HG03039 (cell line): ENCODE results near the gene C10orf53.

Source experiments
- ATAC-seq: cut with Tn5 transposase; IDR thresholded peaks from one replicate; pipeline ENCODE4 v1.9.1; 2021; ENCODE audit warnings: mild to moderate bottlenecking, moderate library complexity; ENCODE audit not compliant: unreplicated experiment

The C10orf53 gene, protein sequence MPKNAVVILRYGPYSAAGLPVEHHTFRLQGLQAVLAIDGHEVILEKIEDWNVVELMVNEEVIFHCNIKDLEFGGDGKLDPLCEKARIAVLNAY

DNA sequence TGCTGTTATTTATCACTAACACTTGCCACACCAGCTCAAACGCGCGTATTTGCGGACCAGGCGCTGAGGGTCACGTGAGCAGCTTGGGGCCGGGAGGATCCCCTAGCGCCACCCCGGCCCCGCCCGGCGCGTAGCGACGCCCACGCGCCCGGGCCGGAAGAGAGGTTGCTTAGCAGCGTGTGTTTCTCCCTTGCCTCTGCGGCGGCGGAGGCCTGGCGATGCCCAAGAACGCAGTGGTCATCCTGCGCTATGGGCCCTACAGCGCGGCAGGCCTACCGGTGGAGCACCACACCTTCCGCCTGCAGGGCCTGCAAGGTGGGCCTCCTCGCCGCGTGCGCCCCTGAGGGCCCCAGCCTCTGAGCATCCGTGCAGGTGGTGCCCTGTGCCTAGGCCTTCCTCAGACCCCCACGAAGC lies at the start of gene C10orf53:
TSS of gene C10orf53 (plus strand) at position 172 of the 414 bp plus-strand sequence. CDS start at position 219, 47 bp downstream.
- no peak for ATAC-seq

DNA sequence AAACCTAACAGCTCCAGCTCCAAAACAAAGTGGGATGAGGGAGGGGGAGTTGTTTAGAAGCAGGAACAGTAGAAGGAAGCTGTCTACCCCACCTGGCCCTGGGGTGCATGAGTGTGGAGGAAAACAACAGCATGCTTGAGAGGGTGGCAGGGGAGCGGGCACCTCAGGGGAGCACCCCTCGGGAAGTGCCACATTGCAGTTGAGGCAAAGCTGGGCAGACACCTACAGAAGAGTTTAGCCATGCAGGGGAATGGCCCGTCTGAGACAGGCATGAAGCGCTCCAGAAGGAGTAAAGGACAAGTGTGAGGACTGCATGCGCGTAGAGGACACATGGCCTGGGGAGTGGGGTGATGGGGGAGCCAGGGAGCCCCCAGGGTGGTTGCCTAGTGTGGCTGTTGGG lies 47.5 kb upstream of the C10orf53 start:
- ATAC-seq = no peak

DNA sequence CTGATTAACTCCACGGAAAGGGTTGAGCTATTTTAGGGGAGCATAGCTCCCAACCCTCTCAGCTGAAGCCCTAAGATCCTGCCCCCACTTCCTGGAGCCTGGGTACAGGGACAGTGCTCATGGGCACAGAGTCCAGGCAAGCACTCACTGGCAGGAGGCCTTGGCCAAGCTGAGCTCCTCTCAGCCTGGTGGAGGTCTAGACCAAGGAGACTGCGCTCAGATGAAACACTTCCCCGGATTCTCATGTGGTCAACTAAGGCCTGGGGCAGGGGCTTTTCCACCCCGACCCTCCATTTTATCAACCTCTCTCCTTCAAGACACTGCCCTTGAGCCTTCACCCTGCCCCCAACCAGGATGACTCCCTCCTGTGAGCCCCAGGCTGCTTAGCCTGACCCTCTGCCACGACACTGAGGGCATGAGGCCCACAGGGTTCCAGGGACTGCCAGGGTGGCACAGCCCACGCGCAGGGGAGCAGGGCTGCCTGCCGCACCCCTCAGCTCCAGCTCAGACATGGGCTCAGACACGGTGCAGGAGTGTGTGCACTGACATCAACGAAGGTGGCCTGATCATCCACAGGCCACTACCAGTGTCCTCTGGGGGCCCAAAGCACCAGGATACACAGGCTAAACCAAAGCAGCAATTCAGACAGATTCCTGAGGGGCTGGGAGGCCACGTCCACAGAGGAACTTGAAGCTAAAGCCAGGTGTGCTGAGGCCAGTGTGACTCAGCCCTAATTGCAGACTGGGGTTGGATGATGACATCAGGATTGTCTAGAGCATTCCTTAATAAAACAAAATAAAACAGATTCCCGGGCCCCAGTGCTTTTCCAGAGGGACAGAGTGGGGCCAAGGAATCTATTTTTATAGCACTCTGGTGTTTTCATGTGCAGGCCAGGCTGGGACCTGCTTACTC lies 46.8 kb upstream of the C10orf53 start:
- ATAC-seq = no peak

DNA sequence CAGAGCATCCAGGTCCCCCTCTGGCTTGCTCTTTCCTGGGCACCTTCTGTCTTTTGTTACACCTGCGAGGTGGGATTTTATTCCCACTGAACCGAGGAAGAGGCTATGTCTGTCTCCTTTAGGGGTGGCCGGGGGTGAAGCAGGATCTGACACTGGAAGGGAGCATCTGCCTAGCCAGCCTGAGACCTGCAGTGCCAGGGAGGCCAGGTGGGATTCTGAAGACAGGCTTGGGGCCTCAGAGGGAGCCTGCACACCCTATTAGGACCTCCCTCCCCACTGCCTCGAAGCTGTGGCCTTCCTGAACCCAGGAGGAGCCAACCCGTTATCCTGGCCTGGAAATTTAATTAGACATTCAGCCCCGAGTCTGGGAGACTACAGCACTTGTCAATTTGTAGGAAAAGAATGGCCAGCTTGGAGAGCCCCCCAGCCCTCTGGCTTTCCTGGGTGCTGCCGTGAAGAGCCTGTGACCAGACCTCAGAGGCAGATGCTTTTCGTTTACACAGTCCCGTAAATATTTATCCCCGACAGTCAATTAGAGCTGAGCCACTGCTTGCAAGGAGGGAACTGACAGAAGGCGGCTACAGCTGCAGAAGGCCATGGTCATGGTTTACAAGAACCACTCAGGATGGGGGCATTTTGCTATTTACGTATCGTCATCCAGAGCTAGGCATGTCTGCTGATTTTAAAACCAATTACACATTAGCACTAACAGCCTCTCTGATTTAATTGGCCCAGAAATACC lies 46.0 kb upstream of the C10orf53 start:
- no peak for ATAC-seq

DNA sequence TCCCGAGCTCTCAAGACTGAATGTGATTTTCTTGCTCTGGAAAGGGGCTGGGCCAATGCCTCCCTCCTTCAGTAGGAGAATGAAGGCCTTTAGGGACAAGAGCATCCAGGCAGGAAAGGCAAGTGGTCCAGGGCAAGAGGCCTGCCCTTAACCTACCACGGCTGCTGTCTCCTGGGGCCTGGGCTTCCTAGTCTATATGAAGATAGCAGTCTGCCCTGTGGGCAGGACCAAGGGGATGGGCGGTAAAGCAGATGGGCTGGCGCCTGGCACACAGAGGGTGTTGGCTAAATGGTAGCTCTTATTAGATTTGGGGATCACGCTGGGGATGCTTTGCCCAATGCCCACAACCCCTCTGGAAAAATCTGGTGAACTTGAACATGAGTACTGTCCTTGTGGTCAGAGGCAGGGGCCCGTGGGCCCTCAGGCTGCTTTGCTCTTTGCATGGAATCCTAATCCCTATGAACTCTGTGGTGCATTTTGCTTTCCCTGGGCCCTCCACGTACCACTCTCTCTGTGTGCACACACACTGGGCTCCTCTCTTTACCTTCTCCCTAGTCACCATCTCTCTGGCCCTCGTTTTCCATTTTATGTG lies 45.3 kb upstream of the C10orf53 start:
- ATAC-seq = no peak

DNA sequence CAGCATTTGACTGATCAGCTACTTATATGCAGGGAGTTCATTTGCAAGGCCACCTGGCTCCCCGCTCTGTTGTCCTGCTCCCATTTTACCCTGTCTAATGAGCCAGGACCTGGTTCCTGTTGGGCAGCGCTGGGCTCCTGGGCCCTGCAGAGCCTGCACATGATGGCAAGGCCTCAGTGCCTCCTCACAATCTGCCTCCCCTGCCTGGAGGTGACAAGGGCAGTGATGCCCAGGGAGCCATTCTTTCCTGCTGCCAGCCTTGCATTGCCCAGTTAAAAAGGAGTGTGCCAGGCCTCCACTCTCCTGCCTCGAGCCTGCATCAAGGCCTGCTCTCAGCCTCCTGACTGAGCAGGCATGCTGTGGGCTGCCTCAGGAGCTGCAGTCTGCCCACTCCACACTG lies 37.1 kb upstream of the C10orf53 start:
- no peak for ATAC-seq

DNA sequence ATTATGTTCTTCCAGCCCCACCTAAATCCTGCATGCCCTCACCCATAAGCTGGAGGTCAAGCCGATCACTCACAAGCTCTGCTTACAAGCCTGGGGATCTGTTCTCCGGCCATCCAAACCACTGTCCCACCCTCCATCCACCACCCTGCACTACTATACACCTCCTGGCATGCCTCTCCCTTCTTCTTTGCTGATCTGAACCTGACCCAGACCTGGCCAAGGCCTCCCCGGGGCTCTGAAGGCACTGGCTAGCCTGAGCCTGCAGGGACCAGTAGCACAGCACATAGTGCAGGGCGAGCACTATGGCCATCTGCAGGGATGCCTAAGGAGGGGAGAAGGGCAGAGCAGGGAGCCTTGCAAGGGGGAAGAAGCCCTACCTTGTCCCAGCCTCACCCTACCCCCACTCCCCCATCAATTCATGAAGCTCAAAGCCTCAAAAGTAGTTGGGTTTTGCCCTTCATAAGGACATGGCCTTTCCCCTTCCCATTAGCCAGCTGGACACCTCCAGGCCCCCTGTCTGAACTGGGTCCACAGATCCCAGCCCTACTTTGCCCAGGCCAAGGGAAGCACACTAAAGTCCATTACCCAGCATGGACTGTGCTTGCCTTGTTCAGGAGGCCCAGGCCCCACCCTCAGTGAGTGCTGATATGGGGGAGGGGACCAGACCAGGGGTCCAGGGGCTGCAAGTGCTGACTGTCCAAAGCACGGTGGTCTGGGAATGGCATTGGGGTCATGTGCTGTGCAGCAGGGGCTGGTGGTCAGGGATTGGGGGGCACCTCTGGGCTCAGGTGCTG lies 36.0 kb upstream of the C10orf53 start:
- no peak for ATAC-seq

DNA sequence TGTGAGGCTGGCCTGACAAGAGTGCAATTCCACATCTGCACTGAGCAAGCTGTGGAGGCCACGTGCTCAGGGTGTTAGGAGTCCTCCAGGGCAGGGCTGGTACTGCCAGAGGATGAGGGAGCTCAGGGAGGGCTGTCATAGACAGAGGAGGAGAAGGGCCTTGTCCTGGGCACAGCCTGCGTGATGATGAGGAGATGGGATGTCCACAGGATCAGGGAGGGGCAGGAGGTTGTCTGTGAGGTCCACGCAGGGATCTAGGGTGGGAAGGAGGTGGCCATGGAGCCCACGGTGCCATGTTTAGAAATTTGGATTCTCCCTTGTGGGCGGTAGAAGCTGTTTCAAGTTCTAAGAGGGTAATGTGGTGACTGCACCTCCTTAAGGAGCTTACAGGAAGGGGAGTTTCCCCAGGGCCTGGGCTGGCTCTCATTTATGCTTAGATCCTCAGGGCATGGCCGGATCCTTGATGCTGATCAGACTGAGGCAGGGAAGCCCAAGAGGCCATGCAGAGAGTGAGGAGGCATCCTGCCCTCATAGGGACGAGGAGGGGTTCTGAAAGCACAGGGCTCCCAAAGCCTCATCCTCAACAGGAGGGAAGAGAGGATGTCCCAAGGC lies 35.3 kb upstream of the C10orf53 start:
- ATAC-seq = no peak

DNA sequence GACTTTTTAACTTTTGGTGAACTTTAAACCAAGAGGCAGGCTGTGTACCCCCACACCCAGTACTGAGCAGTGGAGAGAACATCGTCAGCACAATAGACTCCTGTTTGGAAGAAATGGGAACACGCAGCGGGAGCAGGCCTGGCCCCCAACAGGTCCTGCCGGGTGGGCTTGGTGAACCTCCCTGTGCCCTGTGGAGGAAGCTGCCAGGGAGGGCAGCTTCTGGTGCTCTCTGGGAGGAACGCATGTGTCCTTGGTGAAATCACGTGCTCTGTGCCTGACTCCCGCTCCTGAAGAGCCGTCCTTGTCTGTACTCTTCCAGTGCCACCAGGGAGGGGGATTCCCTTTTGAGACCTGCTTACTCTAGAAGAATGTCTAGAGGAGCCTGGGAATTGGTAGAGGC lies 34.0 kb upstream of the C10orf53 start:
- ATAC-seq = no peak

DNA sequence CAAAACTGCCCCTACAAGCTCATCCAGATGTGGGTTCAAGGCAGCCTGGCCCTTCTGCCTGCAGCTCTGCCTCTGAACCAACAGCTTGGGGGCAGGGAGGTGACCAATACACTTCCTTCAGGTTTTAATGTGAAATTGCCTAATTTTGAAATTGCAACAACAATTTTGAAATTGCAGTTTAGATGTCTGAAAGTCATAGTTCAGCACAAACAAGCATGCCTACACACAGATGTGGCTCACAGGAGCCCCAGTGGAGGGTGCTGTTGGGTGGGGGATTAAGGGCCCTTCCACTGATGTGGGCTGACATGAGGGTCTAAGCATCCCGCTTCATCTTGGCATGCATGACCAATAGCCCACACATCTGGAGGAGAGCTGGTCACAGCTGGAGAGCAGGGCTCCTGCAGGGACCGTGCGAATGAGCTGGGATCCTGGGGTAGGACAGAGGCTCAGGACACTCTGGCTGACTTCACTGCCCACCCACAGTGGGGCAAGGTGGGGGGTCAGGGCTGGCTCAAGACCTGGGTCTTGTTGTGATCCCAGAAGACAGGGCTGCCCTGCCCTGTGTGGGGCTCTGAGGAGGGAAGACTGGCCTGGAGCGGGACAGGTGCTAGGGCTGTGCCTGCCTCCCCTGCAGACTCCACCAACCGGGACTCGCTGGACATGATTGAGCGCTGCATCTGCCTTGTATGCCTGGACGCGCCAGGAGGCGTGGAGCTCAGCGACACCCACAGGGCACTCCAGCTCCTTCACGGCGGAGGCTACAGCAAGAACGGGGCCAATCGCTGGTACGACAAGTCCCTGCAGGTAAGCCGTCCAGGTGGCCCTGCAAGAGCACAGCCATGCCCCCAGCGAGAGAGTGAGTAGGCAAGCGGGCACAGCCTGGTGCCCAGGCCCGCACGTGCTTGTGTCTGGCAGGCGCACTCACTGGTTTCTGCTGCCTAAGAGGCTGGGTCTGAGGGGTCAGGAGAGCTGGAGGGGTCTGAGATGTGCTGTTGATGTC lies 33.3 kb upstream of the C10orf53 start:
- ATAC-seq = no peak

DNA sequence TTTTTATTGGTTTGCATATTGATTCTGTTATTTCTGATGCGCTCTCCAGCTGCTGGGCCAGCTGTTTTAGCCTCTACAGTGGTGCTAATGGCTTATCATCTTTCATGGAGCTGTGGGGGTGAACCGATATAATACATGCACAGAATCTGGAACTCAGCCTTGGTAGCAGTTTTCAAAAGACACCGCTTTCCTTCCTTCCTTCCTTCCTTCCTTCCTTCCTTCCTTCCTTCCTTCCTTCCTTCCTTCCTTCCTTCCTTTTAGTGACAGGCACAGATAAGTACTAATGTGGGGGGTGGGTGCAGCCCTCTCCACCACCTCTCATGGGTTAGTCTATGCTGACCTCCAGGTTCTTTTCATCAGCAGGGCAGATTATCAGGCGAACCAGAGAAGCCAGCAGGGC lies 31.9 kb upstream of the C10orf53 start:
- ATAC-seq = no peak

DNA sequence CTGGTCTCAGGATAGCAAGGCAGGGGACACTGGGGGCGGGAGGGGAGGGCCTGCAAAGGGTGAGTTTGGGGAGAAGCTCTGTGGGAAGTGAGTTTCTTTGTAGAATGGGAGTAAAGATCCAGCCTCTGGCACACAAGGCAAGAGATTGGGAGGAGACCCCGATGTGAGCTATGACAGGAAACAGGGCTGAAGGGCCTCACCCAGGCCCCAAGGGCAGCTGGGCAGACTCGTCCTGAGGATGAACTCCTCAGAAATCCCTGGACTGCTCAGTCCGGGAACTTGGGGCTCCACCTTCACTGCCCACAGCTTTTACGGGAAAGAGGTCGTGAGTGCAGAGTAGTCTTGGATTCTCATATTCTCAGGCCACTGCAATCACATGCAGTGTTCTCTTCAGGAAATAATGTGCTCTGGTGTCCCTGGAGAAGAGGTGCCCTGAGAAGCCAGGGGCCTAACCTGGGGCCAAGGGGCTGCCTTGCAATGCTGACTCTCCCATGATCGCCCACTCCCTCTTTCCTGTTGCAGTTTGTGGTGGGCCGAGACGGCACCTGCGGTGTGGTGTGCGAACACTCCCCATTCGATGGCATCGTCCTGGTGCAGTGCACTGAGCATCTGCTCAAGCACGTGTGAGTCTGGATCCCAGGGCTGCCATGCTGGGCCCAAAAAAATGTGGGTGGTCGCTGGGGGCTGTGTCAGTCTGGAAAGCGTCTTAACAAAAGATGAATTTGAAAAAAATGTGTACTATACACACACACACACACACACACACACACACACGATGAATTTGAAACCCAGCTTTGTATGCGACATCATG lies 31.3 kb upstream of the C10orf53 start:
- ATAC-seq = no peak

DNA sequence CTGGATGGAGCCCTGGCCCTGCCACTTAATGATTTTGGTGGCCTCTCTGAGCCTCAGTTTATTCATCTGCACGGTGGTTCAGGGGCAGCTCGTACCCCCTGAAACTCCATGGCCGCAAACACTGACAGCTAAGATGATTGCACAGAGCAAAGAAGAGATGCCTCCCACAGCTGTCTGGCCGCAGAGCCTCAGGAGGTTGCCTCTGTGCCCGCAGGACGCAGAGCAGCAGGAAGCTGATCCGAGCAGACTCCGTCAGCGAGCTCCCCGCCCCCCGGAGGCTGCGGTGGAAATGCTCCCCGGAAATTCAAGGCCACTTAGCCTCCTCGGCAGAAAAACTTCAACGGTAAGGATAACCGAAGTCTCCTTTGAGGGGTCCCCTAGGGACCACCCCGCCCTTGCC lies 30.2 kb upstream of the C10orf53 start:
- no peak for ATAC-seq

DNA sequence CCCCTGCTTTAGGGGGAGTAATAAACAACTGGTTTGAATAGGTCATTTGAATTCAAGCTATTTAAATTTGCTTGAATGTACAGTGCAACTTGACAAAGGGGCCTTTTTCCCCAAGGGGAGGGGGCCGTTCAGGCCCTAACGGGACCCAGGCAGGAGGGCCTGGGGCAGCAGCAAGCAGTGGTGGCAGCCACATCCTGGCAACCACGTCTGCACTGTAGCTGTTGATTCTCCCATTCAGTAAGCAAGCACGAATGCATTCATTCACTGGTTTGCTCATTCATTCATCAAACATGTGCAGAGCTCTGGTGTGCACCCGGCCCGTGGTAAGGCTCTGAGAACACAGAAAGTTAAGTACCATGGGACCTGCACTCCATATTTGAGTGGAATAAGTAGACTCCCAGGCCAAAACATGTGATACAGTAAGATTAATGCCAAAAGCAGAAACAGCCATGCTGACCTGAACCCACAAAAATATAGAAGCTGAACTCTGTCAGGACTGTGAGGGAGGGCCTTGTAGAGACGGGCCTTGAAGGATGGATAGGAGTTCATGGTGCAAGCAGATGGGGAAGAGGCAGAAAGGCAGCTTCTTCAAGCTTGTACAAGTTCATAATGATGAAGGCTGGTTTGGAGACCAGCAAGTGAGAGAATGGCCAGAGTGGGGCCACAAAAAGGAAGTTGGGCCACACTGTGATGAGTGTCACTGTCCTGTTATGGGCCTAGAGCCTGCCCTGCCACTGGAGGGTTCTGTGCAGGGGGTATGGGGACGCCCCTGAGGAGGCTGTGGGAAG lies 29.3 kb upstream of the C10orf53 start:
- no peak for ATAC-seq

DNA sequence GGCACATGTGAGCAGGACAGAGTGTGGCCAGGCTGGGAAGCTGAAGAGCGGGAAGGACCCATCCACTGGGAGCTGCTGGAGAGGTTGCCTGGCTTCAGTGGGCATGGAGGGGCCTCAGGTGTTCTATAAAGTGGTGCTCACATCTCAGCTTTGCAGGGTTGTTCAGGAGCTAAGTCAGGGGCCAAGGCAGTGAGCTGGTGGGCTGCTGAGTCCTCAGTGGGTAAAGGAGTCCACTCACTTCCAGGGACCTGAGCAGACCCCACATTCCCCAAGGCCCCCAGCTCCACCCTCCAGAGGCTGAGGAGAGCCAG lies 28.8 kb upstream of the C10orf53 start:
- ATAC-seq = no peak

DNA sequence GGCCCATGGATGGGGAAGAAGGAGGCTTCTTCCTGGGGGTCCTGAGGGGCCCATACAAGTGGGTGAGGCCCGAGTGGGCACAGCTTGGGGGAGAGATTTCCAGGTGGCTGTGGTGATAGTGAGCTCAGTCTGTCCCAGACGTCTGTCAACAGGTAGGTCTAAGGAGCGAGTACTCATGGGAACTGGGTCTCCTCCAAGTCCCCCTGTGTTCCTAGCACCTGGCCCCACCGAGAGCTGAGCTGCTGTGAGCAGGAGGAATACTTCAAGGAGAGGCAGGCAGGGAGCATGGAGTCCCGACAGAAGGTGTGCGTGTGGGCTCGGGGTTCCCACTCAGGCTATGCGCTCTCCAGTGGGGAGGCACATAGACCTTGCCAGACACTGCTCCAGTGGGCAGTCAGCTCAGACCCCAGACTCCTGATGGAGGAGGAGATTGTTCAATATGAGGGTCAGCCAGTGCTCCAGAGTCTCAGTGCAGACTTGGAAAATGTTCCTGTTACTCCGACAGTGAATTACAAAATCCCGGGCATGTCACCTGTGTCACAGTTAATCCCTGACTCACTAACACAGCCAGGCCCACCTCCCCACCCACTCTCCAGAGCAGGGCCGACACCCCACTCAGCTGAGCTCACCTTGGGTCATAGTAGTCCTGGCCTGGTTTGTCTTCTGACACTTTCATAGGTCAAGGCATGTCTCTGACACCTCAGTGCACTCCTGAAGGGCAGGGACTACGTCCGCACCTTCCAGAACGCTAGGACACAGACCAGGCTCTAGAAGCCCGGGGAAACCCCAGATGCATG lies 28.2 kb upstream of the C10orf53 start:
- ATAC-seq = no peak

DNA sequence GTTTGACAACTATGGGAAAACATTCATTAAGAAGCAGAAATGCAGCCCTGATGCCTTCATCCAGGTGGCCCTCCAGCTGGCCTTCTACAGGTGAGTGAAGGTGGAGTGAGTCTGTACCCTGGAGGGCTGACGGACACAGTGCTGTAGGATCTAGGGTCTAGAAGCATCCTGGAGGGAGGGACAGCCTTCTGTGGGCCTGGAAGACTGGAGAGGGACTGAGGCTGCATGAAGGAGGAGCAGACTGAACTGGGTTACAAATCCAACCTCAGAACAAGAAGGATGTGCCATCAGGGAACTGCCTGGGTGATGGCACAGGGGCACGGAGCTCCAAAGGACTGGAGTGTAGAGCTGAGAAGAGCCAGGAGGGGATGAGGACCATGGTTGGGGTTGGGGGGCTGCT lies 27.5 kb upstream of the C10orf53 start:
- ATAC-seq = no peak
